HK-2 (cell line): ENCODE measurements around the gene EGR2.

Experiments used
- DNase-seq: peaks from one replicate; pipeline ENCODE4 v3.0.0-alpha.2; 2018; ENCODE audit not compliant: unreplicated experiment

The EGR2 gene

GRCh38 chr10:62818426-62819011, 2.4 kb upstream of the EGR2 start:
- peak; percentile 86 for DNase-seq

DNA sequence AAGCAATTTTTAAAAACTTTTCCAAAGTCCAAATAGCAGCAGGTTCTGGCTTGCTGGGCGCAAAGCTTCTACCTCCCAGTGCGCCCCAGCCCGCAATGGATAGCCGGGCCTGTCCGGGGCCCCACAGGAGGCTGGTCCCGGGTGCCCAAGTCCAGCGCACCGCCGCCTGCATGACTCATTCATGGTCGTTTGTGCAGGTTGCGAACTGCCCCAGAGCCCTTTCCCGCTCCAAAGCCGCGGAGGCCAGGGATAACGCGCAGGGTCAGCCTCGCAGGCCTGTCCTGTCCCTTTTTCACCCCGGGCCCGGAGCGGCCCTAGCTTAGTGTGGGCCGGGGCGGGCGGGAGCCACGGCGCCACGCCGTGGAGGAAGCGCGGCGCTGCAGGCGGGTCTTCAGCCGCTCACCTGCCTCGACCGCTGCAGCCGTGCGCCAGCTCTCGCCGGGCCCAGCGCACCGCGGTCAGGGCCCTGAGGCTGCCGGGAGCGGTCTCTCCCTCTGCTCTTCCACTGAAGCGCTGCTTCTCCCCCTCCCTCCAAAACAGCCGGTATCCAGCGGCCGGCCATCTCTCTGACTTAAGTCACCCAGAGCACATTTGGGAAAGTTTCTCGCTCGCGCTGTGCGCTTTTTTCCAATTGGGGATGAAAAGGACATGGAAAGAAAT, 1.7 kb upstream of the EGR2 start:
- peak; percentile 90 for DNase-seq

DNA sequence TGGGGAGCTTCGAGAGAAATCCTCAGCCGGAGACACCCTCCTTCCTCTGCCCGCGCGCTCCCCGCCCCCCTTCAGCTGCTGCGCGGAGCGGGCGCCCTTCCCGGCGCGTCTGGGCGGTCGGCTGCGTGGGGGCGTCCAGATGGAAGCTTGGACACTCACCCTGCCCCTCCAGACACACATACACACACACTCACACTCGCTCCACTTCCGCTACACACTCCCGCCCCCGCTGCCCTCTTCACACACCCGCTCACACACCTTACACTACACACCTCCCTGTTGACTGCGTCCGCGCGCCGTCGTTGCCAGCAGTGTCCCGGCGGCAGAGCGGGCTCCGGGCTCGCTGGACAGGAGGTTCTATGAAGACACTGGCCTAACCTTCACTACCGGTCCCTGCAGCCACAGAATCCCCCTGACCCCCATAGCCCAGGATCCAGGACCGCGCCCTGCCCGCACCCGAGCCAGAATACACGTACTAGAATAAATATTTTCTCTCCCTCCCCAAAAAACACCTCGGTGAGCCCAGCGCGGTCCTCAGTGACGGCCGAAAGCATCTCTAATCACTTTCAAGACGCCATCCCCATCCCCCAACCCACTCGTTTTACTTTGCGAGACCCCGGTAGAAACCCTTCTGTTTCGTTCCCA, 1.1 kb upstream of the EGR2 start:
- DNase-seq, result peak; percentile 62

DNA sequence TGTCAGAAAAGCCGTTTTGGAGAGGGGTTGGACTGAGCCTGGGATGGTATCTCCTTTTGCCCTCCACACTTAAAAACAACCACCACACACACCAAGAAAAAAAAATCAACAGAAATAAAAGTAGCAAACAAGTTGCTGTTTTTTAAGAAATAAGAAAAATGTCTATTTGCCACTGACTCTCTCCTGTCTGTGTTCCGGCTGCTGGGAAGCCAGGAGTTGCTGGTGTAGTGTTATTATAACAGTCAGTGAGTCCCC, 163 bp downstream of the EGR2 start:
- no peak for DNase-seq

- DNase-seq, result no peak
Observed at GRCh38 chr10:62815381-62816075, 638 bp downstream of the EGR2 start.

DNA sequence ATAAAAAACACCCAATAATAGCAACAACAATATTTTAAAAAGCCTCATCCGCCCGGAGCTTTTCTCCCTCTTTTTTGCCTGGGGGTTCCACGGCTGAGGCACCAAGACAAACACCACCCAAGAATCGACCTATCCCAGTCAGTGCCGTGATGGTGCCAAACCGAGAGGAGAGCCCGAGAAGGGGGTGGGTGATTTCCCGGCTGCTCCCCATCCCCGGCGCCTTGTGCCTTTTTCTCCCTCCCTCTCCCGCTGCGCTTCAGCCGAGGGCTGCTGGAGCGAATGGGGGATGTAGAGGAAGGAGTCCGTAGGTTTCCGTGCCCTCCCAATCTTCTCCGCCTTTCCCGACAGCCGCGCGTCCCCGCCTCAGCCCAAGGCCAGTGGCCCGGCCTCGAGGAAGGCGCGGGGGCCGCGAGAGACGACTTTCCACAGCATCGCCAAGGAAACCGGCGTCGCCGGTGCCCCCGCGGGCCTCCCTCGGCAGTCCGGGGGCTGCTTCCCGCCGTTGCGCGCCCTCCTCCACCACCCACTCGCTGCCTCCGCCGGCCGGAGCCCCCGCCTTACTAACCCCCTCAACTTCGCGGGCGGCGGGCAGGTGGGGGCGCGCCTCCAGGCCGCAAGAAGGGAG, 1.3 kb downstream of the EGR2 start:
- DNase-seq, result no peak

GRCh38 chr10:62813981-62814380, 2.2 kb downstream of the EGR2 start:
- no peak for DNase-seq

- no peak for DNase-seq
Observed at GRCh38 chr10:62813453-62813852, 2.7 kb downstream of the EGR2 start.

DNA sequence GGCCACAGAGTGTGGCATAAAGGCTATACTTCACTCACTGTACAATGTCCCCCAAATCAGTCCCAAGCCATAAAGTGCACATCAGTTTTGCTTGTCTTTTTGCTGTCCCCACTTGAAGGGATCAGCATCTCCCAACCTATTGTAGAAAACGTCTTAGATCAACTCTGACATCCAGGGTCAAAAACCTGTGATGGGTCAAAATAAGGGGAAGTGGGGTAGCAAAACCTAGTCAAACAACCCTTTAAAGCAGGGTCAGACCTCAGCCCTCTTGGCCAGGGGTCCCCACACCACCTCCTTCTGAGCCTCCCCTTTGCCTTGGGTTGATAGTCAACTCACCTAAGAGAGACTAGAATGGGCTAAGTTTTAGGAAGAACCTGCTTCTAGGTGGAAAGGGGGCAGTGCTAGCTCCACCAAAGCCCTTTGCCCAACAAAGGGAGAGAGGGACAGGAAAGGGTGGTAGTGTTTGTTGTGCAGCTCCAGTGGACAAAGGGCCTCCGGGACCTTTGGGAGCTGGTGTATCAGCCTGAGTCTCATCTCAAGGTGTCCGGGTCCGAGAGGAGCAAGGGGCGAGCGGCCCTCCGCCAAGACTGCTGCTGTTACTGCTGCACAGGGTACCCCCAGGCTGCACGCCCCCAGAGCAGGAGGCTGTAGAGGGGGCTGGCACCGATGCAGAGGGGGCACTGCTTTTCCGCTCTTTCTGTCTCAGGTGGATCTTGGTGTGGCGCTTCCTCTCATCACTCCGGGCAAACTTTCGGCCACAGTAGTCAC, 3.3 kb downstream of the EGR2 start:
- no peak for DNase-seq

DNA sequence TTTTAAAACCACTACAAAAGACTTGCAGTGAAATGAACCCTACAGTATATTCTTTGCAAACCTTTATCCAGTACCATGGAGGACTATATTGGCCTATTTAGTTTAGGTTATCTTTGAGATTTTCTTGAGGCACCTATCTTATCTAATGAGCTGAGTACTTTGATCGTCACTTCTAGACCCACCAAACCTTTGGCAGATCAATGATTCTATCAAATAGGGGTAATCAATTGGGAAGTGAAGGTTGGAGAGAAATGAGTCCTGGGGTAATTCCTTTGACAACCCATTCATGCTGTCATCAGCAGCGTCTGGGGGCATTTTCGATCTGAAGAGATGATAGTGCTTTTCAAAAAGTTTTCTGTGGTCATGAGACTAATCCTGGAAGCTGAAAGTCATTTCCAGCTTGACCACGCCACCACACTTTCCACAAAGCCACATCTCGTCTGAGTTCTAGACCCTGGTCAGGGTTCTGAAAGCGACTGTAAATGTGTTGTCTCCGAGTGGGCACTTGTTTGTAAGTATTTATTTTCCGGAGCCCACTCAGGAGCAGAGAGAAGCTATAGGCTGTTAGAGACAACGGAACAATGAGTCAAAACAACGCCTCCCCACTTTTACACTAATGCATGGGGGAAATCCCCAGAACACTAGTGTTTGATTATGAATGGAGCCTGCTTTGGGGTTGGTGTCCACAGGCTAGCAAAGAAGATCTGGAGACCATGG, 4.8 kb downstream of the EGR2 start:
- no peak for DNase-seq

GRCh38 chr10:62810156-62810902, 5.8 kb downstream of the EGR2 start:
- no peak for DNase-seq

DNA sequence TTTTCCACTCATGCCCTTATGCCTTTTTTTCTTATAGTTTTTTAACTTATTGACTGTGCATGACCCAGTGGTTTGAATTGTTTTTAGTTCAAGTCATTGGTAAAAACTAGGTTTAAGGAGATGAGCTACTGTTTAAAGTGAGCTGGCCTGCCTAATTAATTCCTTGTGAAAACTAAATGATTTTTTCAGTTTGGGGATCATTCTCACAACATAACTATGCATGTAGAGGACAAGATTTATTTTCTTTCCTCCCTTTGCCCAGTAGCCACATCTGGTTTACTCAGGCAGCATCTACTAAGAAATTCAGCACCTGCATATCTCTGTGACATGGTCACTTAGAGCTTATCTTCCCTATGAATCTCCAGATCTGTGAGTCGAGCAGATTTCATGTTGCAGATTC, 9.9 kb downstream of the EGR2 start:
- no peak for DNase-seq

GRCh38 chr10:62805231-62806099, 10.7 kb downstream of the EGR2 start:
- DNase-seq, result peak; percentile 79

- DNase-seq, result peak; percentile 84
Observed at GRCh38 chr10:62804356-62805230, 11.6 kb downstream of the EGR2 start, which contains the start of gene ADO. Gene ADO, plus strand, starts transcription at chr10:62804720. Its CDS starts 340 bp downstream, at chr10:62805060.

DNA sequence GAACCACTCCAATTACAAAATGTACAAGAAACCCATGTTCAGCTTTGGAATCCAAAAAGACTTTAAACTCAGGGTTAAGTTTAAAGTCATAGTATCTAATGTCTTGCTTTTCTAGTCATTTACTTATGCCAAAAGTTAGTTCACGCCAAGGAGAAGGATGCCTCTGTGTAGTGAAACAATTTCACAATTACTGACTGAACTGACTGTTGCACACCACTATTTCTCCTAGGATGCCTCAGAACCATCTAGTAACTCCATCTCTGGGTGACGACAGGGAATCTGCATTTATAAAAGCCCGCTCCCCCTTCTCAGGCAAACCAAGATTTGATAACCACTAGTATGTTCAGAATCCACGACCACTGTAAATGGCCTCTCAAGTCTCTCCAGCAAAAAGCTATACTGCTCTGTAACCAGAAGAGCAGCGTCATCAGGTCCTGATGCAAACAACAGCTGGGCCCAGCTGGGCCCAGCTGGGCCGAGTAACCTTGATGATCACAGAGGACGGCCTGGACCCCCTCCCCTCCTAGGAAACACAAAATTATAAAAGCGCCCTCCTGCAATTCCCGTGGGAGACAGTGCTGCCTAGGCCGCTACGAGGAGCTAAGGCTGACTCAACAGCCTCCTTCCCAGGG, 12.3 kb downstream of the EGR2 start:
- peak; percentile 12 for DNase-seq

GRCh38 chr10:62801871-62802270, 14.3 kb downstream of the EGR2 start:
- DNase-seq, result no peak

DNA sequence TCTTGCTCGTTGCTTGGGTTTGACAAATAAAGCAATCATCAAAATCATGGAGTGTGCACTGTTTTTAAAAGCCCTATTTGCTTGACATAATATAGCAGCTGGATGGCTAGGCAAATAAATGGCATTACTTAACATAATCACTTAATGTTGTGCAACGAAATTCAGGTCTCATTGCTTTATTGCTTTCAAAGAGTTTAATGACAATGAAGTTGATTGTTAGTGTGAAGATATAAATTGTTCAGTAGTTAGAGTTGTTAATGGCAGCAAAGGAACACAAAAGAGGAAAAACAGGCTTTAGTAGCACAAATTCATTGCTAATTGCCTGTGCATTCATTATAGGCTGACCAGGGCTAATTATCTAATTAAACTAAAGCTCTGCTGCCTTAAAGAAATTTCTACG, 19.3 kb downstream of the EGR2 start:
- no peak for DNase-seq

DNA sequence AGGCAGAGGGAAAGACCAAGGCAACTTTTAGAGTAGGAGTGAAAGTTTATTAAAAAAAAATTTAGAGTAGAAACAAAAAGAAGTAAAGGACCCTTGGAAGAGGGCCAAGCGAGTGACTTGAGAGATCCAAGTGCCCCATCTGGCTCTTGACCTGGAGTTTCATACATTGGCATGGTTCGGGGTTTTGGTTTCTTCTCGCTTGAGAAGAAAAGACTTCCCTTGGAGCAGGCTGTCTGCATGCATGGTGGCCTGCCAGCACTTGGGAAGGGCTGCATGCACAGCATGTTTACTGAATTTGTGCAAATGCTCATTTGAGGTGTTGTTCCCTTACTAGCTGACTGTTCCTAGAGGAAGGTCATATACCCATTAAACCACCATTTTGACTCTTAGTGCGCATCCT, 20.4 kb downstream of the EGR2 start:
- no peak for DNase-seq
